ENCODE measurements around the gene NCOA7. TPM values are rescaled to one million over a fixed set of nuclear protein-coding genes. Genes with fewer than 3 reads are reported as not detected.
"Not testable (repeated sequence)": the region's sequence is repeated elsewhere in the genome, so short reads cannot be mapped to it uniquely, and the experiment has no call there.

The NCOA7 gene
- total RNA-seq, 1 donor from 2014 or later = 56.1 TPM

GRCh38 chr6:125765944-125766343 is 24.8 kb upstream of the NCOA7 start:
- H3K4me3 Mint-ChIP-seq = no peak overlapping the region
- H3K9me3 Mint-ChIP-seq = no peaks in the 10 kb centered on the region
- H3K4me1 Mint-ChIP-seq (ENCODE audit: low read depth) = no peaks in the 10 kb centered on the region
- H3K36me3 Mint-ChIP-seq (ENCODE audit: low read depth) = no peaks in the 10 kb centered on the region
- peaks cover 50% of the 10 kb centered on the region for H3K27me3 Mint-ChIP-seq (ENCODE audit: insufficient read depth)
- no peak overlapping the region for H3K27ac Mint-ChIP-seq
- no peak for DNase-seq (ENCODE audit: low spot score)
- intact Hi-C loops (cut with micrococcal nuclease) = loop anchor here (5.0 kb wide), 1 partner anchor 574 kb away; no protein-coding TSS in a partner anchor

GRCh38 chr6:125766641-125767040 is 24.1 kb upstream of the NCOA7 start:
- no peak for DNase-seq (ENCODE audit: low spot score)
- Mint-ChIP-seq H3K27ac (no peak overlapping the region), H3K4me1 (ENCODE audit: low read depth) (no peaks in the 10 kb centered on the region), H3K4me3 (no peak overlapping the region), H3K9me3 (no peaks in the 10 kb centered on the region), H3K27me3 (ENCODE audit: insufficient read depth) (peaks cover 45% of the 10 kb centered on the region), H3K36me3 (ENCODE audit: low read depth) (no peaks in the 10 kb centered on the region)
- intact Hi-C loops (cut with micrococcal nuclease) = loop anchor here (5.0 kb wide), 1 partner anchor 574 kb away; no protein-coding TSS in a partner anchor

GRCh38 chr6:125769147-125769783 is 21.5 kb upstream of the NCOA7 start:
- peaks cover 41% of the 10 kb centered on the region for H3K27me3 Mint-ChIP-seq (ENCODE audit: insufficient read depth)
- intact Hi-C loops (cut with micrococcal nuclease) = loop anchor here (1.0 to 5.0 kb wide), 5 partner anchors 22 to 616 kb away; partner anchors contain the start of gene TPD52L1
- H3K27ac Mint-ChIP-seq = no peak overlapping the region
- no peaks in the 10 kb centered on the region for H3K36me3 Mint-ChIP-seq (ENCODE audit: low read depth)
- no peak overlapping the region for H3K4me3 Mint-ChIP-seq
- DNase-seq (ENCODE audit: low spot score) = no peak
- H3K9me3 Mint-ChIP-seq = no peaks in the 10 kb centered on the region
- peaks cover 9% of the 10 kb centered on the region for H3K4me1 Mint-ChIP-seq (ENCODE audit: low read depth)

GRCh38 chr6:125773387-125774341 is 17.1 kb upstream of the NCOA7 start:
- no peak overlapping the region for H3K4me3 Mint-ChIP-seq
- intact Hi-C loops (cut with micrococcal nuclease) = no loop called here
- H3K27me3 Mint-ChIP-seq (ENCODE audit: insufficient read depth) = peaks cover 32% of the 10 kb centered on the region
- no peaks in the 10 kb centered on the region for H3K36me3 Mint-ChIP-seq (ENCODE audit: low read depth)
- peaks cover 9% of the 10 kb centered on the region for H3K4me1 Mint-ChIP-seq (ENCODE audit: low read depth)
- H3K9me3 Mint-ChIP-seq = no peaks in the 10 kb centered on the region
- DNase-seq (ENCODE audit: low spot score) = no peak
- no peak overlapping the region for H3K27ac Mint-ChIP-seq

GRCh38 chr6:125776107-125776826 is 14.5 kb upstream of the NCOA7 start:
- H3K4me3 Mint-ChIP-seq; H3K9me3 Mint-ChIP-seq; H3K27ac Mint-ChIP-seq; DNase-seq (ENCODE audit: low spot score); intact Hi-C loops (cut with micrococcal nuclease); H3K4me1 Mint-ChIP-seq (ENCODE audit: low read depth); H3K36me3 Mint-ChIP-seq (ENCODE audit: low read depth): not testable (repeated sequence)
- peaks cover 29% of the 10 kb centered on the region for H3K27me3 Mint-ChIP-seq (ENCODE audit: insufficient read depth)

GRCh38 chr6:125779924-125780539 is 10.7 kb upstream of the NCOA7 start:
- no peak overlapping the region for H3K4me3 Mint-ChIP-seq

GRCh38 chr6:125780540-125781313 is 10.0 kb upstream of the NCOA7 start:
- Mint-ChIP-seq H3K27me3 (ENCODE audit: insufficient read depth) (peaks cover 9% of the 10 kb centered on the region), H3K4me3 (no peak overlapping the region), H3K4me1 (ENCODE audit: low read depth) (peaks cover 12% of the 10 kb centered on the region), H3K27ac (no peak overlapping the region), H3K9me3 (no peaks in the 10 kb centered on the region), H3K36me3 (ENCODE audit: low read depth) (peaks cover 4% of the 10 kb centered on the region)
- DNase-seq (ENCODE audit: low spot score) = peak; percentile 52
- intact Hi-C loops (cut with micrococcal nuclease) = loop anchor here (1.0 to 2.0 kb wide), 10 partner anchors 9 to 206 kb away; partner anchors contain the start of genes HEY2, HINT3 and TRMT11

More at GRCh38 chr6:125779924-125780539, 10.7 kb upstream of the NCOA7 start:
- Mint-ChIP-seq H3K27me3 (ENCODE audit: insufficient read depth) (peaks cover 15% of the 10 kb centered on the region), H3K27ac (no peak overlapping the region), H3K36me3 (ENCODE audit: low read depth) (peaks cover 4% of the 10 kb centered on the region), H3K4me1 (ENCODE audit: low read depth) (peaks cover 12% of the 10 kb centered on the region), H3K9me3 (no peaks in the 10 kb centered on the region)
- peak; percentile 68 for DNase-seq (ENCODE audit: low spot score)
- intact Hi-C loops (cut with micrococcal nuclease) = loop anchor here (1.0 to 2.0 kb wide), 7 partner anchors 15 to 206 kb away; partner anchors contain the start of genes HEY2, HINT3 and TRMT11

- intact Hi-C loops (cut with micrococcal nuclease) = loop anchor here (1.0 to 2.0 kb wide), 4 partner anchors 8 to 124 kb away; no protein-coding TSS in a partner anchor
- DNase-seq (ENCODE audit: low spot score) = no peak
- H3K36me3 Mint-ChIP-seq (ENCODE audit: low read depth) = peaks cover 6% of the 10 kb centered on the region
- H3K4me1 Mint-ChIP-seq (ENCODE audit: low read depth) = peaks cover 12% of the 10 kb centered on the region
- H3K27me3 Mint-ChIP-seq (ENCODE audit: insufficient read depth) = peaks cover 9% of the 10 kb centered on the region
- no peak overlapping the region for H3K4me3 Mint-ChIP-seq
- no peaks in the 10 kb centered on the region for H3K9me3 Mint-ChIP-seq
- H3K27ac Mint-ChIP-seq = no peak overlapping the region
Measured at GRCh38 chr6:125781314-125781868, 9.4 kb upstream of the NCOA7 start.

GRCh38 chr6:125784365-125784764 is 6.4 kb upstream of the NCOA7 start:
- H3K9me3 Mint-ChIP-seq = no peaks in the 10 kb centered on the region
- intact Hi-C loops (cut with micrococcal nuclease) = no loop called here
- H3K4me1 Mint-ChIP-seq (ENCODE audit: low read depth) = peaks cover 15% of the 10 kb centered on the region
- no peak overlapping the region for H3K4me3 Mint-ChIP-seq
- no peak overlapping the region for H3K27ac Mint-ChIP-seq
- no peak for DNase-seq (ENCODE audit: low spot score)
- peaks cover 9% of the 10 kb centered on the region for H3K36me3 Mint-ChIP-seq (ENCODE audit: low read depth)
- no peaks in the 10 kb centered on the region for H3K27me3 Mint-ChIP-seq (ENCODE audit: insufficient read depth)

GRCh38 chr6:125787791-125788190 is 3.0 kb upstream of the NCOA7 start:
- peaks cover 15% of the 10 kb centered on the region for H3K36me3 Mint-ChIP-seq (ENCODE audit: low read depth)
- intact Hi-C loops (cut with micrococcal nuclease) = no loop called here
- H3K4me3 Mint-ChIP-seq = no peak overlapping the region
- H3K9me3 Mint-ChIP-seq = no peaks in the 10 kb centered on the region
- no peaks in the 10 kb centered on the region for H3K27me3 Mint-ChIP-seq (ENCODE audit: insufficient read depth)
- H3K4me1 Mint-ChIP-seq (ENCODE audit: low read depth) = peaks cover 33% of the 10 kb centered on the region
- no peak for DNase-seq (ENCODE audit: low spot score)
- H3K27ac Mint-ChIP-seq = no peak overlapping the region

GRCh38 chr6:125789167-125789566 is 1.6 kb upstream of the NCOA7 start:
- no peaks in the 10 kb centered on the region for H3K27me3 Mint-ChIP-seq (ENCODE audit: insufficient read depth)
- no peak for DNase-seq (ENCODE audit: low spot score)
- H3K4me3 Mint-ChIP-seq = peak overlapping the region; percentile 89
- H3K9me3 Mint-ChIP-seq = no peaks in the 10 kb centered on the region
- H3K4me1 Mint-ChIP-seq (ENCODE audit: low read depth) = peaks cover 42% of the 10 kb centered on the region
- intact Hi-C loops (cut with micrococcal nuclease) = loop anchor here (1.0 kb wide), 3 partner anchors 8 to 197 kb away; partner anchors contain the start of gene TRMT11
- H3K36me3 Mint-ChIP-seq (ENCODE audit: low read depth) = peaks cover 18% of the 10 kb centered on the region
- H3K27ac Mint-ChIP-seq = peak overlapping the region; percentile 95
